A172 (cell line): Measurements from ENCODE around the gene S100A13. TPM values are rescaled to one million over a fixed set of nuclear protein-coding genes. Genes with fewer than 3 reads are reported as not detected.

Experiments
- DNase-seq: peaks from one replicate; pipeline ENCODE4 v3.0.0-alpha.2; 2015; ENCODE audit warnings: low spot score
- total RNA-seq: library from RNA; depleted of rRNA; stranded (reverse); fragments of >200 nt; shearing (Covaris generic); gene quantifications from 2 replicates; pipeline ENCODE4 v1.2.3, GENCODE V29; 2014; rRNA removed

The S100A13 gene
- total RNA-seq, 1 experiment from 2014 or later: 116 TPM

DNA sequence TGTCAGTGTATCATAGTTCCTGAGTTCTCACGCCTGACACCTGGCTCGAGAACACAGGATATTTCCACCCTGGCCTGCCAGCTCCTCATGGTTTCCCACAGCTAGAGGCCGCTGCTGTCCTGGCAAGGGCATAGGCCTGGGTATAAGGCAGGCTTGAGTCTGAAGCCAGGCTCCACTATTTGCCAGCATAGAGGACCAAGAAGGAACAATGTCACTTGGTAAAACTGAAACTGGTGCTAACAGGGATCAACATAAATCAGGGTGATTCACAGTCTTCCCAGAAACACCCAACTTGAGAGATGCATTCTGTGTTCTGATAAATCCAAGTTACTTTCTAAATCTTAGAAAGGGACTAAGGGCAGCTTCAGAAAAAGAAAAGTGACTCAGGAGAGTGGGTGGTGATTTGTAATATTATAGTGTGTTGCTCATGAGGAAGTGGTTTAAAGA, 54.7 kb downstream of the S100A13 start:
- peak; percentile 97 for DNase-seq

DNA sequence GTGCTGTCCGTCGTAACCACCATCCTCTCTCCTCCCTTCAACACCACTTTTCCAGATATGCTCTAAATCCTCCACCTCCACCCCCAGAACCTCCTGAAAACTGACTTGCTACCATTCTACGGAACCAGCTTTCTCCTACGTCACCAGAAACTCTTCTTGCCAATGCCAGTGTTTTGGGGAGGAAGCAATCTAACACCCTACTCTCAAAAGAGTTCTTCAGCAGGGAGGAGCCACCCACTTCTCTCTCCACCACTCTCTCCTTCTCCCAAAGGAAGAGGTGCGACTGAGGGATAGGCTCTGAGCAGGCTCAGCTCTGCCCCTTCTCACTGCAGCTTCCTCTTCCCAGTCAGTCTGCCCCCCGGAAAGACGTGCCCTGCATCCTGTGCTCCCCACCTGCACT, 55.6 kb downstream of the S100A13 start:
- DNase-seq: no peak

DNA sequence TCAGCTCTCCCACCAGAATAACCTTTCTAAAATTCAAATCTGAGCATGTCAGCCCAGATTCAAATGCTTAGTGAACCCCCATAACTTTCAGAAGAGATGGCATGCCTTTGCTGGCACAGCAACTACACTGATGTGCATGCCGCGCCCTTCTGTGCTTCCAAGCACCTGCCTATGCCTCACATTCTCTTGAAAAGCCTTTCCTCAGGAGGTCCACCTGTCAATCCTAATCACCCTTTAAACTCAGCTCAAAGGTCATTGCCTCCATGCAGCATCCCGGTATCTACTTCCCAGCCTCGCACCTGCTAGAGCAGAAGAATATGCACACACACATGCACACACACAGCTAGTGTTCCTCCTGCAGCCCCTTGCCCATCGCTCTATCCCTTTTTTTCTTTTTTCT, 56.4 kb downstream of the S100A13 start:
- DNase-seq: no peak

DNA sequence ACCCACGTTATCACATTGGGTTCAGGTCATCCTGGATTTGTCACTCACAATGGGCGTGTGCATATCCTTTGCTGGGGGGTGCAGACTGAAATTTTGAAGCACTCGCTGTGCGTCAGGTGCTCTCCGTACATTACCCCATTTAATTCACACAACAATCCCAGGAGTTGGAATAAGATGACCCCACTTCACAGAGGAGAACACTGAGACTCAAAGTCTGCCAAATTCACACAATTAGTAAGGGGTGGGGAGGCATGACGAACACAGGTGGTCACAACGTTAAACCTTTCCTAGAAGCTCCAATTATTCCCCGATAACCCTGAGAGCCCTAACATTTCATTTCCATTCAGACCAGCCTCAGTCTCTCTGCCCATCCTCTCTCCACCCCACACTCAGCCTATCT, 57.8 kb downstream of the S100A13 start:
- DNase-seq: no peak

Other genes with a start within 250 kb of the S100A13 start
- not detected in 2 replicates for gene S100A8, start 236.4 kb downstream of the S100A13 start, total RNA-seq
- not detected in 2 replicates for gene S100A7A, start 211.0 kb downstream of the S100A13 start, total RNA-seq
- gene S100A7, start 166.9 kb downstream of the S100A13 start, total RNA-seq: not detected in 2 replicates
- 1,463 and 1,751 TPM in 2 replicates for gene S100A6, start 91.5 kb downstream of the S100A13 start, total RNA-seq
- gene S100A5, start 86.6 kb downstream of the S100A13 start, total RNA-seq: 1.1 and 6.1 TPM in 2 replicates
- 3,194 and 3,572 TPM in 2 replicates for gene S100A4, start 81.7 kb downstream of the S100A13 start, total RNA-seq
- 90.9 and 103 TPM in 2 replicates for gene S100A3, start 78.2 kb downstream of the S100A13 start, total RNA-seq
- 41.3 and 63.0 TPM in 2 replicates for gene S100A2, start 61.7 kb downstream of the S100A13 start, total RNA-seq
- 726 and 852 TPM in 2 replicates for gene S100A16, start 14.4 kb downstream of the S100A13 start, total RNA-seq
- gene S100A14, start 11.2 kb downstream of the S100A13 start, total RNA-seq: 0.17 TPM in 1 of 2 replicates, not detected in the other
- gene S100A1, start 929 bp upstream of the S100A13 start, total RNA-seq: 0.46 and 2.8 TPM in 2 replicates
- 49.0 and 60.8 TPM in 2 replicates for gene CHTOP, start 6.6 kb upstream of the S100A13 start, total RNA-seq
- gene SNAPIN, start 31.2 kb upstream of the S100A13 start, total RNA-seq: 150 and 158 TPM in 2 replicates
- gene ILF2, start 43.5 kb upstream of the S100A13 start, total RNA-seq: 578 and 601 TPM in 2 replicates
- 0.16 and 1.4 TPM in 2 replicates for gene NPR1, start 51.2 kb upstream of the S100A13 start, total RNA-seq
- 43.6 and 44.7 TPM in 2 replicates for gene INTS3, start 100.5 kb upstream of the S100A13 start, total RNA-seq
- gene SLC27A3, start 147.9 kb upstream of the S100A13 start, total RNA-seq: 1.8 and 2.2 TPM in 2 replicates